ENCODE results near the gene OFD1.

DNA sequence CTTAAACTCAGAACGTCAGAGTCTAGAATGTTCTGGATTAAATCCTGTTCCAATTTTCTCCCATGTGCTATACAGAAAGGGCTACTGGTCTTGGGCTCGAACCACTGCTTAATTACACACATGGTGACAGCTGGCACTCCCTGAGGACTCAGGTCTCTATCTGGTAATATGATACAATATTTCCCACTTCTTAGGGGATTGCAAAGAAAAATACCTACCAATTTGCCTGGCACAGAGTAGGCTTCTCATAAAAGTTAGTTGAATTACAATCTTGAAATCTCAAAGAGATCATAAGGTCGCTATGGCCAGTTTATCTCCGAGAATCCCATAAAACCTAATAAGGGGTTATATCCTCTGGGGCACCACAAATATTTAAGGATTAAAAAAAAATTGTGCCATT, 73.7 kb downstream of the OFD1 start:
- TF ChIP-seq CTCF (IDR thresholded peaks at IDR 0.05): no peak
- TF ChIP-seq POLR2A (IDR thresholded peaks at IDR 0.05): no peak
- no peak for TF ChIP-seq POLR2AphosphoS5 (IDR thresholded peaks at IDR 0.05)

Data from prostate gland (tissue), 2 donors.